ENCODE measurements around the gene SIGLEC8.

Gene SIGLEC8

DNA sequence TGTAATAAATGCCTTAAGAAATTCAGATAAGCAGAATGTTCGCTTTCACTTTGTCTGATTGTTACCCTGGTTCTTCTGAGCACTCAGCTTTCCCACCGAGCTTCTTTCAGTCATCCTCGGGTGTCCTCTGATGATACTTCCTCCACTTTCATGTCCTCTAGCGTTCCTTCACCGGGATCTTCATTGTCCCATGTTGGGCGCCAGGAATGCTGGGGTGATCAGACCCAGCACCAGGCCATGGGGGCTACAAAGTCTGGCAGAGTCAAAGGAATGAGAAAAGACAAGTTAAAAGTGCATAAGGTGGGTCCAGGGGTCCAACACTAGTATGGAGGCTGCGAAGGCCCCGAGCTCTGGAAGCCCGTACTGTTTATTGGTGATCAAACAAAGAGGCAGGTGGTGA, 56.1 kb downstream of the SIGLEC8 start:
- DNase-seq (ENCODE audit: low read depth in 2 of 2) = no peak

Measured in stimulated activated CD4-positive, alpha-beta T cell treated with anti-CD3 and anti-CD28 coated beads, Interleukin-4, amount 100 ng/mL, for 48 hours (primary cell).